DND-41 (cell line): ENCODE data around the gene TRPM1.

Source experiments
- CTCF ChIP-seq: IDR thresholded peaks from 2 replicates; pipeline ENCODE4 v1.5.1; 2012; ENCODE audit warnings: borderline replicate concordance, low read length, moderate library complexity, mild to moderate bottlenecking; ENCODE audit not compliant: poor library complexity, severe bottlenecking; ENCODE audit errors: extremely low read depth
- EZH2 ChIP-seq: IDR thresholded peaks from 3 replicates; pipeline ENCODE4 v1.6.1; 2012; ENCODE audit warnings: borderline replicate concordance, low read depth, mild to moderate bottlenecking, moderate library complexity, low read length, inconsistent platforms; ENCODE audit not compliant: severe bottlenecking

GRCh38 chr15:30984118-30984517 is 117.4 kb downstream of the TRPM1 start:
- TF ChIP-seq EZH2 = no peak
- no peak for TF ChIP-seq CTCF
